GM10248 (cell line): Measurements from ENCODE around the gene ASS1.

Experiments
- CTCF ChIA-PET: fragments of 300-600 bp; sonication (Branson Sonifier 250); formaldehyde crosslinking; extraction: SDS; loops from one replicate; lab custom pipeline; 2021; ENCODE audit warnings: antibody characterized with exemption; lab: Yijun Ruan, JAX
- POLR2A ChIA-PET: fragments of 350-650 bp; sonication (Branson Sonifier 250); formaldehyde crosslinking; extraction: SDS; loops from one replicate; lab custom pipeline; 2020; ENCODE audit warnings: antibody characterized with exemption; lab: Yijun Ruan, JAX
- DNase-seq: peaks from one replicate; pipeline ENCODE4 v3.0.0; 2012; ENCODE audit errors: extremely low spot score
- TF ChIP-seq, protein P1 (sequence below): IDR thresholded peaks from 2 replicates; pipeline ENCODE4 v1.5.1; 2012; ENCODE audit warnings: mild to moderate bottlenecking, low read depth; ENCODE audit errors: extremely low read depth, missing control alignments, control extremely low read depth

ASS1 gene

DNA sequence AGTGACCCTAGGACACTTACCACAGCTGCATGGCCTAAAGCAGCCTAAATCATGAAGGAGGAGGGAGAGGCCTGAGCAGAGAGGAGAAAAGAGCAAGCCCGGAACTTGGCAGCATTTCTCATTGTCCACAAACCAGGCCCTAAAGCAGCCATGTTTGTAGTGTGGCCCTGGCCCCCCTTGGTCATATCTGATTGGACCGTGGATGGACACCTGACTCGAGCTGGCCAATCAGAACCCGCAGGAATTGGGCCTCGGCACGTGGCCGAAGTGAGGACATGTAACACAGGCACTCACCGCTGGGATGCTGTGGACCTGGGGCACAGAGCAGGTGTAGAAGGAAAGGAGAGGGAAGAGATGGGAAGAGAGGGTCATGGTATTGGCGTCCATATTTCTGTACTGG lies 56.9 kb downstream of the ASS1 start:
- no peak for DNase-seq
- POLR2A ChIA-PET = no interaction called here
- CTCF ChIA-PET = no interaction called here
- TF ChIP-seq, protein P1, sequence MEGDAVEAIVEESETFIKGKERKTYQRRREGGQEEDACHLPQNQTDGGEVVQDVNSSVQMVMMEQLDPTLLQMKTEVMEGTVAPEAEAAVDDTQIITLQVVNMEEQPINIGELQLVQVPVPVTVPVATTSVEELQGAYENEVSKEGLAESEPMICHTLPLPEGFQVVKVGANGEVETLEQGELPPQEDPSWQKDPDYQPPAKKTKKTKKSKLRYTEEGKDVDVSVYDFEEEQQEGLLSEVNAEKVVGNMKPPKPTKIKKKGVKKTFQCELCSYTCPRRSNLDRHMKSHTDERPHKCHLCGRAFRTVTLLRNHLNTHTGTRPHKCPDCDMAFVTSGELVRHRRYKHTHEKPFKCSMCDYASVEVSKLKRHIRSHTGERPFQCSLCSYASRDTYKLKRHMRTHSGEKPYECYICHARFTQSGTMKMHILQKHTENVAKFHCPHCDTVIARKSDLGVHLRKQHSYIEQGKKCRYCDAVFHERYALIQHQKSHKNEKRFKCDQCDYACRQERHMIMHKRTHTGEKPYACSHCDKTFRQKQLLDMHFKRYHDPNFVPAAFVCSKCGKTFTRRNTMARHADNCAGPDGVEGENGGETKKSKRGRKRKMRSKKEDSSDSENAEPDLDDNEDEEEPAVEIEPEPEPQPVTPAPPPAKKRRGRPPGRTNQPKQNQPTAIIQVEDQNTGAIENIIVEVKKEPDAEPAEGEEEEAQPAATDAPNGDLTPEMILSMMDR = no peak

DNA sequence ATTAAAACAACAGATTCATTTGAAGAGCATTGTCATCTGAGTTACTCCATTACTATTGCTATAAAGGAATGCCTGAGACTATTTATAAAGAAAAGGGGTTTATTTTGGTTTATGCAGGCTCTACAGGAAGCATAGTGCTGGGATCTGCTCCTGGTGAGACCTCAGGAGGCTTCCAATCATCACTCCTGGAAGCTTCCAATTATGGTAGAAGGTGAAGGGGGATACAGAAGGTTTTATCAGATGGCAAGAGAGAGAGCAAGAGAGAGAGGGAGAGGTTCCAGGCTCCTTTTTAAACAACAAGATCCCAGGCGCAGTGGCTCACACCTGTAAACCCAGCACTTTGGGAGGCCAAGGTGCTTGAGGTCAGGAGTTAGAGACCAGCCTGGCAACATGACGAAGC lies 63.5 kb downstream of the ASS1 start:
- TF ChIP-seq, protein P1 = no peak
- CTCF ChIA-PET = no interaction called here
- POLR2A ChIA-PET = interaction anchor here (0.6 kb wide), 1 partner anchor 306 kb away, joined by 3 read pairs; no protein-coding TSS in a partner anchor
- DNase-seq = no peak

DNA sequence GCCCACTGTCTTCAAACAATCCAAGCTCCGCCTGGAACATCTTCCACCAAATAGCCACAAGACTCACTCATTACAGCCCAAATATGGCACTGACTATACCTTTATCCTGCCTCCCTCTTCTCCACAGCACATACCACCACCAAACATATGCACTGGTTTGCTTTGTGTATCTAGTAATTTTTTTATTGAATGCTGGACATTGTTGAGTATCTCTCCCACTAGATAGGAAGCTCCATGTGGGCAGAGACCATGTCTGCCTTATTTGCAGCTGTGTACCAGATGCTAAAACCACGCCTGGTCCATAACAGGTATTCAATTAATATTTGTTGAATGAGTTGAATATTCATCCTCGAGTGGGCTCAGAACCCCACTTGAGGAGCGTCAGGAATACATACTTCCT lies 67.4 kb downstream of the ASS1 start:
- TF ChIP-seq, protein P1 = no peak
- POLR2A ChIA-PET = no interaction called here

DNA sequence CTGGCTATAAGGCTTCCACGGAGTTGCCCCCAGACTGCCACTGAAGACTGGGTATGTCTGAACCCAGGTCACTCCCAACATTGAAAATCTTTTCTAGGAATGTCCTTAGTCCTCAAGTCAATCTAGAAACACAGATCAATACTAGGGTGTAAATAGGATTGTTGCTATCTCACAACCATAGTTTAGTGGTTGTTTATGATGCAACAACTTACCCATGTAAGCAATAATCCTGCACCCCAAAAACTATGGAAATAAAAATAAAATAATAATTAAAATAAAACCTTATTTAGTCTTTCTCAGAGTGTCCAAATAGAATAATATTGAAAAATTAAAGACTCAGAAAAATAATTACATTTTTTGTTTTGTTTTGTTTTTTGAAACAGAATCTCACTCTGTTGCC lies 68.3 kb downstream of the ASS1 start:
- DNase-seq = no peak
- CTCF ChIA-PET = interaction anchor here (1.0 kb wide), 1 partner anchor 16 kb away, joined by 4 read pairs; no protein-coding TSS in a partner anchor
- POLR2A ChIA-PET = no interaction called here
- TF ChIP-seq, protein P1 = no peak

More for the DNA sequence above, 67.4 kb downstream of the ASS1 start:
- CTCF ChIA-PET = interaction anchor here (1.0 to 1.8 kb wide), 2 partner anchors 13 to 17 kb away, joined by 4 to 5 read pairs; no protein-coding TSS in a partner anchor
- no peak for DNase-seq

DNA sequence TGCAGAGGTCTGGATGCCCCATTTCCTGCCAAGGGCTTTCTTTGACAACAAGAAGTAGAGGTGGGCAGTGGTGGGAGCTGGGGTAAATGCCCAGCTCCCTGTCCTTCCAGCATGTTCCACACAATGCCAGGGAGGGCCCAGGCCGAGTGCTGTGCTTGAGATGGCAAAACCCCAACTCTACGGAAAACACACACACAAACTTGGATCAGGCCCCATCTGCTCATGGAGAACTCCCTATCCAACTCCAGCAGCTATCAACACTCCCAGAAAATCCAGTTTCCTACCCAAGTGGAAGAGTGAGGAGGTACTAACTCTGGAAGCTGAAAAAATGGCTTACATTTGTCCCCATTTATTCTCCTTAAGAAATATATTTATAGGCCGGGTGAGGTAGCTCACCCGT lies 73.5 kb downstream of the ASS1 start:
- TF ChIP-seq, protein P1 = no peak
- CTCF ChIA-PET = interaction anchor here (2.0 kb wide), 1 partner anchor 54 kb away, joined by 4 read pairs; no protein-coding TSS in a partner anchor
- POLR2A ChIA-PET = no interaction called here
- no peak for DNase-seq

DNA sequence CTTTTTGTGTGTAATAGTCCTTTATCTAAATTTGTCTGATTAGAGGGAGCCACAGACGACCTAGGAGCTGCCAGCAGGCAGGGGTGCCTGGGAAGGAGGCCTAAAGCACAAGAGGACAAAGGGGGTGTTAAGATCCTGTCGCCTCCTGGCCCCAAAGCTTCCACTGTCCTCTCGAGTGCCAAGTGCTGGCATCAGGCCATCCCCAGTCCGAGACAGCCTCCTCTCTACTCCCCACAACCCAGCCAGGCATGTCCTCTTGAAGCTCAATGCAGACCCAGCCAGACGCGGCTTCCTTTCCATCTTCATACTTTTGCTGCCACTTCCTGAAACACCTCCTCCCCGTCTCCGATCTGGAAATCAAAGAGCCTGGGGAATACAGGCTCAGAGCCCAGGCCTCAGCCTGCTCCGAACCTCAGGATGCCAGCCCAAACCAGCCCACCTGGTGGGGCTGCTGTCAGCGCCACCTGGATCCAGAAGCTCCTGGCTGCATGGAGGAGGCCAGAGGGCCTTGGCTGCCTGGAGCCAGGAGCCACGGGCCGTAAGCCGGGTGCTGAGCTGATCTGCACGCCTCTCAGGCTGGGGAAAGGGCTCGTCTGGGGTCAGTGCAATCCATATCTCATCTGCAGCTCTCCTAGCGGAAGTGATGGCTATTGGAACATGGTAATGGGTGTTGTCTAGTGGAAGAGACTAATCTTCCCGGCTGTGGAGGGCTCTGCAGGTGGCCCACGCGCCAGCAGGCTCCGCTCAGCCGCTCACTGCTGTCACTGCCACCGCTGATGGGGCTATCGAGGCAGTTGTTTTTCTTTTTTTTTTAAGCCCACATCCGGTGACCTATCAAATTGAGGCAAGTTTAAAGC lies 74.4 kb downstream of the ASS1 start:
- ChIA-PET POLR2A (no interaction called here), CTCF (interaction anchor here (0.9 to 2.0 kb wide), 4 partner anchors 9 to 55 kb away, joined by 3 to 4 read pairs (median 4); no protein-coding TSS in a partner anchor)
- no peak for DNase-seq
- TF ChIP-seq, protein P1 = no peak
